Activated T-cell treated with anti-CD3 and anti-CD28 coated beads for 1 hour (primary cell): ENCODE results near the gene CTRB1.
"Not testable (repeated sequence)": the region's sequence is repeated elsewhere in the genome, so short reads cannot be mapped to it uniquely, and the experiment has no call there.

Source experiments
- DNase-seq: peaks from one replicate; pipeline ENCODE4 v3.0.0-alpha.2; 2020; ENCODE audit warnings: low read depth

CTRB1 gene

DNA sequence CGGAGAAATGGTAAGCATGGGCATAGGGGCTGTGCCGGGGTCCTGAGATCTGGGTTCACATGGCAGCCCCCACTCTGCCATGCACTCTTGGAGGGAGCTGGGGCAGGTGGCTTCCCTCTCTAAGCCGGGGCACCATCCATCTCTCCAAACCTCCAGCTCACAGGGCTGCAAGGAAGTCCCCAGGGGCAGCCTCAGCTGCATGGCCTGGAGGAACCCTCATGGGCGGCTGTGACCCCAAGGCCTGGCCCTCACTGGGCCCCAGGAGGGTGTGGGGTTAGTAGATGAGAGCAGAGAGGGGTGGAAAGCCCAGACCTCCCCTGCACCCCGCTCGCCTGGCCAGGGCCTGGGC, 14.4 kb upstream of the CTRB1 start:
- DNase-seq, result no peak

DNA sequence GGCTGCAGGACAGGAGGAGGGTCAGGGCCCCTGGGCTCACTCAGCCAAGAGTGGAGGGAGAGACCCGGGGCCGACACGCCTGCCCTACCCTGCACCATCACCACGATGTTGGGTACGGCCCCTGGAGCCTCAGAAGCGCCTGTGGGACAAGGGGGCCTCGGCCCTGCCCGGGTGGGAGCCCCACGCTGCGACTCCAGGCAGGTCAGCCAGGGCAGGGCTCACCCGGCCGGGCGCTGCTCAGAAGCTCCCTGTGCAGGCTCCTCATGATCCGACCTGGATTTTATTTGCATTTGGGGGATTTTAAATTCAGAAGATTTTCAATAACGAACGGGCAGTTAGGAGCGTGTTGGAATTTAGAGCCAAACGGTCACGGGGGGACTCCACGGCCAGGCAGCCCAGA, 13.9 kb upstream of the CTRB1 start:
- DNase-seq, result not testable (repeated sequence)

DNA sequence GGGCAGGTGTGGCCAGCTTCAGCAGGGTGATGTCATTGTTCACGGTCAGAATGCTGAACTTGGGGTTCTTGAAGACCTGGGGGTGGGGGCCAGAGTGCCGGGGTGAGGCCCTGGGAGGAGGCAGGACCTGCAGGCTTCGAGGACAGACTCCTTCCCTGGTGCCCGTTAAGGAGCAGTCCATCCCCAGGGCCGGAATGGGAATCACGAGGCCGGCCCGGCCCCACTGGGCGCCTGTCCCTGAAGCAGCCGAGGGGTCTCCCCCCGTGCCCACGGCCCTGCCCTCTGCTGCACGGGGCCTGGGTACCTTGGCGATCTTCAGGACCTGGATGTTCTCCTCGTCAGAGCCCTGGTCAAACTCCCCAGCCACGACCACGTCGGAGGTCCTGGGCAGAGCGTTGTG, 13.3 kb upstream of the CTRB1 start:
- DNase-seq, result not testable (repeated sequence)

DNA sequence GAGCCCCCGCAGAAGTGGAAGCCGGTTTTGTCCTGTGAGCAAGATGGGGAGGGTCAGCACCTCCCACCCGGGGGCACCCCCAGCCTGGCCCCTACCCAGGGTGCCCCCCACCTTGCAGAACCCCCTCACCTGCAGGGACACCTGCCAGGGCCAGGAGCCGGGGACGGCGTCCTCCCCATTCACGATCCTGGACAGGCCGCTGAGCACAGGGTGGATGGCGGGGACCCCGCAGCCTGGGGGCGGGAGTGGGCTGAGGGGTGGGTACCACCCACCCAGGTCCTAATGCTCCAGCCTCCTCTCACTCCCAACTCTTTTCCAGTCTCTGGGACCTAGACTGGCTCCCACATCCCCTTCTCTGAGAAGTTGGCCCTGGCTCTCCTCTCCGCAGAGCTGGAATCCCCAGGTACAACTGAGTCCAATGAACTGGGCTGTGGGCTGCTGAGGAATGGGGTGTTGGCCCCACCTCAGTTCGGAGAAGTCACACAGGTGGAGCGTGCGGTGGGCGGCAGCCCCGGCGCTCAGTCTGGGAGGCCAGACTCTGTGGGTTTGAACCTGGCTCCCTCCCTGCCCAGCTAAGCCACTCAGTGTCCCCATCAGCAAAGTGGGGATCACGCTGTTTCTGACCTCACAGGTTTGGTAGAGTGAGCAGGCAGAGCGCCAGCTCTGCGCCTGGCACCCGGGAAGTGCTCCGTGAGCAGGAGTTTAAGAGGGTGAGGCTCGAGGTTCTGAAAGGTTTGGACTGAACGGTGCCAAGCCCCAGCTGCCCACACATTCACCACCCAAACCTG, 12.6 kb upstream of the CTRB1 start:
- not testable (repeated sequence) for DNase-seq

DNA sequence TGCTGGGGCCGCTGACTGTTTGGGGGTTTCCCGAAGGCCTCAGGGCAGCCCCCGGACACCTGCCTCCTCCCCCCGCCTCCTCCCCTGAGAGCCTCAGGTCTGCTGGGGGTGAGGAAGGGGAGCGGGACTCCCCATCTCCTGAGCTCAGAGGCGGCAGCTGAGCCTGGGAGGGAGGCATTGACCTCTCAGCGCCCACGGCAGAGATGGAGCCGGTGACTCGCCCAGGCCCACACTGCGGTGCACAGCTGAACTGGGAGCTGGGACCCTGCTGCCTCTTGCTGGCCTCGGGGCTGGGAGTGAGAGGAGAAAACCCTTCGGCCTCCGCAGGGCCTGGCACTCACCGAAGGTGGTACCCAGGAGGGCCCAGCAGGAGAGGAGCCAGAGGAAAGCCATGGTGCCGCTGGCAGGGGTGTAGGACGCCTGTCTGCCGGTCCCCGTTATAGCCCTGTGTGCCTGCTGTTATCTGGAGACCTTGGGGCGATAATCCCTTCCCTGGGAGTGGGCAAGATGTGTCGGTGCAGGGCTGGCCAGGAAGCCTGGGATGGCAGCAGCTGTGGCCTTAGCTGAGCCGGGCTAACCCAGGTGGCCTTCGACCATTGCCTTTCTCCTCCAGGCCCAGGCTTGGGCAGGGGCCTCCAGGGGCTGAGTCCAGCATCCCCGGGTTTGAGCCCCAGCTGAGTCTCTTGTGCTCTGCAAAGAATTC, 11.9 kb upstream of the CTRB1 start, which contains the start of gene CTRB2:
CTRB2 (minus strand) TSS at position 413 of the 703 bp plus-strand sequence; CDS start at position 393, 20 bp downstream.
- no peak for DNase-seq

DNA sequence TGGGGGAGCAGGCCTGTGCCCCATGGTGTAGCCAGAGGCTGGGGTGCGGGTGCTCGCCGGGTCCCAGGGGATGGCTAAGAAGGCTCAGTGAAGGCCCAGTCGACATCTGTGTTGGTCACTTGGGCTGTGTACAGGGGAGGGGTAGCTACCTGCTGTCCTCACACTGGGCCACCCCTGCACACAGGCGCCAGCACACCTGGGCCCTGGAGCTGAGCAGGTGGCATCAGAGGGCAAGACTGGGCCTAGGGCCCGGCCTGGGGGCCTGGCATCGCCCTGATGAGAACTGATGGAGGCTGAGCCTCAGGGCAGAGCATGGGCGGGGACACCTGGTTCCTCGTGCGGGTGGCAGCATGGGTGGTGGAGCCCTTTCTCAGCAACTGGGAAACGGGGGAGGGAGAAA, 11.0 kb upstream of the CTRB1 start:
- no peak for DNase-seq

DNA sequence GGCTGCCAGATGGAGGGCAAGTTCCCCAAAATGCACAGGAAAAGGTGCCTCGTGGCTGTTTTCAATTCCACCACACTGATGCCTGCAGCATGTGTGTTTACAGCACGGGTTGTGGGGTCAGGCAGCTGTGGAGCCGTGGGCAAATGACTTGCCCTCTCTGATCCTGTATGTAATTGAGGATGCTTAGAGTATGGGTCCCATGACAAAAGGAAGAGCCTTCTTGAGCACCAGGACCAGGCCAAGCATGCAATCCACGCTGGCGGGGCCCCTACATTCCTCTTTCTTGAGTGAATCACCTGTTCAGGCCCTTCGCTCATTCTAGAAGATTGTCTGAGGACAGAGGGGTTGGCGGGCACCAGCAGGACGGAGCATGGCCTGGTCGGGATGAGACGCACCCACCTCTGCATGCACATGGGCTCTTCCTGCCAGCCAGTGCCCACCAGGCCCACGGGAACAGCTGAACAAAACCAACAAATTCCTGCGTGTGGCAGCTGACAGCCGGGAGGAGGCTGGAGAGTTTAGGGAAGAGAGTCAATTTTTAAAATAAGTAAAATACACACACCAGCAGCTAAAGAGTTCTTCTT, 10.5 kb upstream of the CTRB1 start:
- no peak for DNase-seq

DNA sequence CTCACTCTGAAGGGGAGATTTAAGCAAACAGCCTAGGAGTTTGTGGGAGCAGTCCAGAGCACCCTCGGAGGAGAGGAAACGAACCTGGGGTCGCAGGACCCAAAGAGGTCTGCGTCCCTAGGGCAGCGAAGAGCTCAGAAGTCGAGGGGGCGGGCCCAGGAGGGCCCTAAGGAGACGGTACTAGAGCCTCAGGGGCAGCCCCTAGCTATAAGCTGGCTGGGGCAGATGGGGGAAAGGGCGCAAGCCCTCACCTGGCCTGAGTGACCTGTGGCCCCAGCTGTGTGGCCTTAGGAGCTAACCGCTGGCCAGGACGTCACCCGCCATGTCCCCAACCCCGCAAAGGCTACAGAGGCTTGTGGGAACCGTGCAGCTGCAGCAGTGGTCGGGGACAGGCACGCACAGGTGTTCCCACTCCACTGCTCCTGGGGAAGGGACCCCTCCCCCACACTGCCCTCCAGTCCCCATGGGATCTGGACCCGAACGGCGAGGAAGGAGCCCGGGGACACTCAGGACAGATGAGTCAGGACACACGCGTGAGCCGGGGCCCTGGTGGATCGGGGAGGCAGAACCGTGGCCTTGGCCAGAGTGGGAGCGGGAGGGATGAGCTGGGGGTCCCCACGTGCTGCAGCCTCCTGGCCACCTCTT, 9.8 kb upstream of the CTRB1 start:
- no peak for DNase-seq

DNA sequence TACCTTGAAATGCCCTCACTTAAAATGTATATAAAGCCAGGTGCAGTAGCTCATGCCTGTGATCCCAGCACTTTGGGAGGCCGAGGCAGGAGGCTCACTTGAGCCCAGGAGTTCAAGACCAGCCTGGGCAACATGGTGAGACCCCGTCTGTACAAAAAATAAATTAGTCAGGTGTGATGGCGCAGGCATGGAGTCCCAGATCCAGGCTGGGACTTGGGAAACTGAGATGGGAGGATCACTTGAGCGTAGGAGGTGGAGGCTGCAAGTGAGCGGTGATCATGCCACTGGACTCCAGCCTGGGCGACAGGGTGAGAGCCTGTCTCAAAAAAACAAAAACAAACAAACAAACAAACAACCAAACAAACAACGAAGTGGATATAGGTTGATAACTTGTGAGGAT, 9.3 kb upstream of the CTRB1 start:
- DNase-seq, result not testable (repeated sequence)

DNA sequence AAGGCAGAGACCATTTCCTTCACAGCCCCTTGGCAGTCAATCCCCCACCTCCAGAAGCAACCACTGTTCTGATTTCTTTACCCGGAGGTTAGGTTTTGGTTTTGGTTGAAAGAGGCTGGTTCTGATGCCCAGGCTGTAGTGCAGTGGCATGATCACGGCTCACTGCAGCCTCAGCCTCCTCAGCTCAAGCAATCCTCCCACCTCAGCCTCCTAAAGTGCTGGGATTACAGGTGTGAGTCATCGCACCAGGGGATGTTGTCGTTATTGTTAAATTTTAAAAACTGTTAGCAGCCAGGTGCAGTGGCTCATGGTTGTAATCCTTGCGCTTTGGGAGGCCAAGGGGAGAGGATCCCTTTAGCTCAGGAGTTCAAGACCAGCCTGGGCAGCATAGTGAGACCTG, 8.8 kb upstream of the CTRB1 start:
- no peak for DNase-seq

DNA sequence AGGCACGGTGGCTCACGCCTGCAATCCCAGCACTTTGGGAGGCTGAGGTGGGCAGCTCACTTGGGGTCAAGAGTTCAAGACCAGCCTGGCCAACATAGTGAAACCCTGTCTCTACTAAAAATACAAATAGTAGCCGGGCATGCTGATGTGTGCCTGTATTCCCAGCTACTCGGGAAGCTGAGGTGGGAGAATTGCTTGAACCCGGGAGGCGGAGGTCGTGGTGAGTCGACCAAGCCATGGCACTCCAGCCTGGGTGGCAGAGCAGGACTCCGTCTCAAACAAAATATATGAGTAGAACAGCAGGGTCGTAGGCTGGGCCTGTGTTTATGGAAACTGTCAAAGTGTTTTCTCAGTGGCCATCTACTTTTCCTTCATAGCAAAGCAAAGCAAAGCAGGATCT, 7.5 kb upstream of the CTRB1 start:
- not testable (repeated sequence) for DNase-seq

DNA sequence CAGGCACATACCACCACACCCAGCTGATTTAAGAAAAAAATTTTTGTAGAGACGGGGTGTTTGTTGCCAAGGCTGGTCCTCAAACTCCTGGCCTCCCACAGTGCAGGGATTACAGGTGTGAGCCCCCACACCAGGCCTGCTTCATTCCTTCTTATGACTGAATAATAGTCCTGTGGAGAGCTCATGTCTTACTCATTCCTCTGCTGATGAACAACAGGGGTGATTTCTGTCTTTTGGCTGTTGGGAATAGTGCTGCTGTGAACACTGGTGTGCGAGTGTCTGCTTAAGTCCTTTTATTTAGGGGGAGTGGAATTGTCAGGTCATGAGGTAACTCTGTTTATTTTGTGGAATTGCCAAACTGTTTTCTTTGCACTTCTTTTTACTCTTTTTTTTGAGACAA, 2.7 kb upstream of the CTRB1 start:
- no peak for DNase-seq

DNA sequence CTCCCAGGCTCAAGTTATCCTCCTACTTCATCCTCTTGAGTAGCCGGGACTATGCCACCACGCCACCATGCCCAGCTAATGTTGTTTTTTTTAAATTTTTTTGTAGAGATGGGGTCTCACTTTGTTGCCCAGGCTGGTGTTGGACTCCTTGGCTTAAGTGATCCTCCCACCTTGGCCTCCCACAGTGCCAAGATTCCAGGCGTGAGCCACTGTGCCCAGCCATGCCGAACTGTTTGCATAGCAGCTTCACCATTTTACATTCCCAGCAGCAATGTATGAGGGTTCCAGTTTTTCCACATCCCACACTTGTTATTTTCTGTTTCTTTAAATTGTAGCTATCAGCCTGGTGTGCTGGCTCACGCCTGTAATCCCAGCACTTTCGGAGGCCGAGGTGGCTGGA, 2.2 kb upstream of the CTRB1 start:
- no peak for DNase-seq

DNA sequence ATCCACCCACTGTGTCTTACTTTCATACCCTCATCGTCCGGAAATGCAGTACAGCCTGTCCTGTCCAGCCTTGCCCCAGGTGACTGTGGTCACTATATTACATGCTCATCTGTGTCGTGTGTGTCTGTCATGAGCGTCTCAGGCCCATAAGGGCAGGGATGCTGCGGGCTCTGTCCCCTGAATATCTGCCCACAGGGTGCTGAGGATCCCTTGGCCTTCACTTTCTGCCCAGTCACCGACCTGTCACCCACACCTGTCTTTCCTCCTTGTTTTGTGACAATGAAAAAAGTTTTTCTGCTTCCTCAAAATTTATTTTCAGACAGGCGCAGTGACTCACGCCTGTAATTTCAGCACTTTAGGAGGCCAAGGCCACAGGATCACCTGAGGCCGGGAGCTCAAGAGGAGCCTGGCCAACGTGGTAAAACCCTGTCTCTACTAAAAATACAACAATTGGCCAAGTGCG, 1.4 kb upstream of the CTRB1 start:
- DNase-seq, result no peak

DNA sequence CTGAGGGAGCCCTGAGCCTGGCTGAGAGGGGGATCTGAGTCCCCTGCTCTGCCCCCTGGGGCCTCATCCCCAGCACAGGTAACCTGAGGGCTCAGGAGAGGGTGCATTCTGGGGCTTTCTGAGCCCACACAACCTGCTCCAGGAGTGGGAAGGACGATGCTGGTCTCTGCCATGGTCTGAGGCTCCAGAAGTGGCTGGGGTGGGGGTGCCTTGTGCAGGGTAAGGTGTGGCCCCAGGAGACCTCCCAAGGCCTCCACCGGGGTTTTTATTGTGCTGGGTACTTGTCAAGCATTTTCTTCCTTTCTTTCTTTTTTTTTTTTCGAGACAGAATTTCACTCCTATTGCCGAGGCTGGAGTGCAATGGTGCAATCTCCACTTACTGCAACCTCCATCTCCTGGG, 300 bp downstream of the CTRB1 start:
- no peak for DNase-seq

DNA sequence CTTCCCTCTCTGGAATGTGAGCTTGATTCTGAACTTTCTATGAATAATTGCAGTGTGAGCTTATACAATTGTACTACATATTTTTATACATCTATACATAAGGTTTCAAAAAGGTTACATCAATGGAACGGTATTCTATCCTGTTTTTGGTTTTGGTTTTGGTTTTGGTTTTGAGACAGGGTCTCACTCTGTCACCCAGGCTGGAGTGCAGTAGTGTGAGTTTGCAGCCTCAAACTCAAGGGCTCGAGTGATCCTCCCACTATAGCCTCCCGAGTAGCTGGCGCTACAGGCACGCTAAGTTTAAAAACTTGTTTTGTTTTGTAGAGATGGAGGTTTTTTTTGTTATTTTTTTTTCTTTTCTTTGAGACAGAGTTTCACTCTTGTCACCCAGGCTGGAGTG, 1.1 kb downstream of the CTRB1 start:
- DNase-seq, result no peak

DNA sequence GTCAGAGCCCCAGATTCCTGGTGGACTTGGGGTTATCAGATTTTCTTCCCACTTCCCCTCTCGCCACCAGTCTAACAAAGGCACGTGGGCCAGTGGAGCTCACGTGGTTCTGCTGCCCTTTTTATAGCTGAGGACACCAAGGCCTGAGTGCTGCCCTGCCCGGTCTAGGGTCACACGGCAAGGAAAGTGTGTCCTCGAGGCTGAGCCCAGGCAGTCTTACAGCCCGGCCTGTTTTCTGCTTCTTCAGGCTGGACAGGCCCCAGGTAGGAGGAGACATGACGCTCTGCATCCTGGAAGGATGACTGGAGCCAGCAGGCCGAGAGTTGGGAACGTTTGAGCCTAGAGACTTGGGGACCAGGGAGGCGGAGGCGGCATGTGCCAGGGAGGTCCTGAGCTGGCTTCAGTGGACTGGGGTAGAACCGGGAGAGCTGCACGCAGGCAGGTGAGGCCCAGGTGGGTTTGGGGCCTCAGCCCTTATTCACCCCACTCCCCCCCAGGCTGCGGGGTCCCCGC, 3.5 kb downstream of the CTRB1 start:
- no peak for DNase-seq

DNA sequence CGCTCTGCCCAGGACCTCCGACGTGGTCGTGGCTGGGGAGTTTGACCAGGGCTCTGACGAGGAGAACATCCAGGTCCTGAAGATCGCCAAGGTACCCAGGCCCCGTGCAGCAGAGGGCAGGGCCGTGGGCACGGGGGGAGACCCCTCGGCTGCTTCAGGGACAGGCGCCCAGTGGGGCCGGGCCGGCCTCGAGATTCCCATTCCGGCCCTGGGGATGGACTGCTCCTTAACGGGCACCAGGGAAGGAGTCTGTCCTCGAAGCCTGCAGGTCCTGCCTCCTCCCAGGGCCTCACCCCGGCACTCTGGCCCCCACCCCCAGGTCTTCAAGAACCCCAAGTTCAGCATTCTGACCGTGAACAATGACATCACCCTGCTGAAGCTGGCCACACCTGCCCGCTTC, 4.3 kb downstream of the CTRB1 start:
- DNase-seq, result not testable (repeated sequence)

DNA sequence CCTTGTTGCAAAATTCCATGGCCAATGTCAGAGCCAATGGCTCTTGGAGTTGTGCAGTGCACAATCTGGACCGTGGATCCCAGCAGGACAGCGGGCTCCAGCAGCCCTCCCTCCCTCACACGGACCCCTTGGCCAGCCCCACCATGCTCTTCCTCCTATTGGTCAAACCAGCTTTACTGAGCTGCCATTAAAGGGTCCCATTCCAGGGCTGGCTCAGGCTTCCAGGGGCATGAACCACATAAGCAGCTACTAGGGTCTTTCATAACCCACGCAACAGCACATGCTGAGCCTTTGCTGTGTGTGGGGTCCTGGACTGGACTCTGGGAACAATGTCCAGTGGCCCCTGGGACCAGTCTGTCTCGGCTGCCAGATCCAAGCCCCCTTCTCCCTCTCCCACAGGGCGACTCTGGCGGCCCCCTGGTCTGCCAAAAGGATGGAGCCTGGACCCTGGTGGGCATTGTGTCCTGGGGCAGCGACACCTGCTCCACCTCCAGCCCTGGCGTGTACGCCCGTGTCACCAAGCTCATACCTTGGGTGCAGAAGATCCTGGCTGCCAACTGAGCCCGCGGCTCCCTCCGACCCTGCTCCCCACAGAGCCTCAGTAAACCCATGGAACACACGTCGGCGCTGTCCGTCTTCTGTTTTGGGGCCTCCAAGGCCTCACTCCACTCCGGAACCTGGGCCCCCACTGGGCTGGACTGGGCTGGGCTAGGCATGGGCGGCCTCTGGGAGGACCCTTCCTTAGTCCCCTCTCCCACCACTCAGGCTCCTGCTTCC, 5.7 kb downstream of the CTRB1 start:
- DNase-seq, result no peak

DNA sequence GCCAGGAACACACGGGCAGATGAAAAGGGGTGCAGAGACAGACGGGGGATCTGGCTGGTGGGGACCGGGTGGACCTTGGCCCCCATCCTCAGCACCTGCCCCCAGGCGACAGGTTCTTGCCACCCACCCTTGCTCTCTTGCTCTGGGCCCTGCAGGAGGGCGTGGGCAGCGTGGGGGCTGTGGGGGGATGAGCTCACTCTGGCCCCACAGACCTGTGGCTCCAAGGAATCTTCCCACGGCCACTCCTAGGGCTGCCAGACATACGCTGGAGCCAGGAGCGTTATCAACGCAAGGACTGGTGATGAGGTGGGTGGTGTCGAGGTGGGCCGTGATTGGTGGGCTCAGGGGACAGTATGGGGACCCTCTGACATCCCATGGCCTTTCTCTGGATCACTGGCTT, 6.3 kb downstream of the CTRB1 start:
- no peak for DNase-seq

DNA sequence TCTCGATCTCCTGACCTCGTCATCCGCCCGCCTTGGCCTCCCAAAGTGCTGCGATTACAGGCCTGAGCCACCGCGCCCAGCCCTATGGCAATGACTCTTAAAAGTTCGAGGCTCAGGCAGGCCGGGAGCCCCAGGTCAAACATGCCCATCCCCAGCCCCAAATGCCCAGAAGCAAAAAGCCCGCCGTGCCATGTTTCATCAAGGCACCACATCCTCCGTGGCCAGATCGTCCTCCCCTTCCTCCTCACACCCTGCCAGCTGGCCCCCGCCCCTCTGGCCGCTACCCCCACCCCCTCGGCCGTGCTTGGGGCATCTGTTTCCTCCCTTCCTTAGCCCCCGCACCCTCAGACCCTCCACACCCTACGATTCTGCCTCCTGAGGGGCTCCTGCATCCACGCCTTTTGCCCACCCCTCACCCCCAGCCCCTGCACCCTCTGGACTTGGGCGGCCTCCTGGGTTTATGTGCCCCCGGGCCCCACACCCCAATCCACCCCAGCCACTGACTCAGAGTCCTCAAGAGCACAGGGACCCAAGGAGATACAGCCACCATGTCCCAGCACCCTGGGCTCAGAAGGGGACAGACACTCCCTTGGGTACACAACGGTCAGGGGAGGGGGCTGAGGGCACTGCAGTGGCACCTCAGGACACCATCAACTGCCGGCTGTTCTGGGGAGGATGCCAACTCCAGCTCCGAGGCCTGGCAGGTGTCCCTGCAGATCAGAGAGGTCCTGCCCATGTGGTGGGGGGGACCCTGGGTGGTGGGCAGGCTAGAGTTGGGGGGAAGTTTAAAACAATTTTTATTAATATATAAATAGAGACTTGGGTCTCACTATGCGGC, 7.1 kb downstream of the CTRB1 start:
- no peak for DNase-seq
